HUES6 (cell line): ENCODE data around the gene MDGA2.
"Not testable (repeated sequence)": the region's sequence is repeated elsewhere in the genome, so short reads cannot be mapped to it uniquely, and the experiment has no call there.

Experiments used
- H3K27ac ChIP-seq: 2 replicates; pipeline ENCODE4 v1.7.0; 2013; ENCODE audit warnings: low read depth, mild to moderate bottlenecking, low read length, inconsistent platforms
- H3K27me3 ChIP-seq: 2 replicates; pipeline ENCODE4 v1.6.1; 2013; ENCODE audit warnings: low read length; ENCODE audit not compliant: control insufficient read depth, insufficient read depth
- H3K36me3 ChIP-seq: 2 replicates; pipeline ENCODE4 v1.6.1; 2013; ENCODE audit warnings: low read length; ENCODE audit not compliant: control insufficient read depth, insufficient read depth
- H3K4me1 ChIP-seq: 2 replicates; pipeline ENCODE4 v1.6.1; 2013; ENCODE audit warnings: low read length; ENCODE audit not compliant: control insufficient read depth, insufficient read depth
- H3K4me3 ChIP-seq: 2 replicates; pipeline ENCODE4 v1.5.1; 2013; ENCODE audit warnings: low read depth, low read length
- H3K9ac ChIP-seq: one replicate; pipeline ENCODE4 v1.6.1; 2013; ENCODE audit warnings: mild to moderate bottlenecking, low read length
- H3K9me3 ChIP-seq: 2 replicates; pipeline ENCODE4 v1.6.1; 2013; ENCODE audit warnings: low read depth, low read length; ENCODE audit not compliant: control insufficient read depth, insufficient read depth

The MDGA2 gene

GRCh38 chr14:46988312-46988711 is 687.1 kb downstream of the MDGA2 start:
- H3K4me1 ChIP-seq: no peaks in the 10 kb centered on the region
- no peaks in the 10 kb centered on the region for H3K36me3 ChIP-seq
- no peak overlapping the region for H3K9ac ChIP-seq
- no peak overlapping the region for H3K27ac ChIP-seq
- H3K9me3 ChIP-seq: no peaks in the 10 kb centered on the region
- H3K4me3 ChIP-seq: no peak overlapping the region
- H3K27me3 ChIP-seq: no peaks in the 10 kb centered on the region

- no peak overlapping the region for H3K27ac ChIP-seq
- H3K36me3 ChIP-seq: no peaks in the 10 kb centered on the region
- H3K27me3 ChIP-seq: no peaks in the 10 kb centered on the region
- H3K9ac ChIP-seq: no peak overlapping the region
- H3K9me3 ChIP-seq: no peaks in the 10 kb centered on the region
- no peak overlapping the region for H3K4me3 ChIP-seq
- no peaks in the 10 kb centered on the region for H3K4me1 ChIP-seq
Measured at GRCh38 chr14:46985529-46986380, 689.6 kb downstream of the MDGA2 start.

- no peaks in the 10 kb centered on the region for H3K27me3 ChIP-seq
Measured at GRCh38 chr14:46973295-46973694, 702.1 kb downstream of the MDGA2 start.

GRCh38 chr14:46964378-46964777 is 711.0 kb downstream of the MDGA2 start:
- H3K9me3 ChIP-seq: no peaks in the 10 kb centered on the region
- H3K4me1 ChIP-seq: no peaks in the 10 kb centered on the region
- H3K4me3 ChIP-seq: no peak overlapping the region
- H3K27ac ChIP-seq: no peak overlapping the region
- no peaks in the 10 kb centered on the region for H3K27me3 ChIP-seq
- H3K36me3 ChIP-seq: no peaks in the 10 kb centered on the region
- H3K9ac ChIP-seq: no peak overlapping the region

More at GRCh38 chr14:46973295-46973694, 702.1 kb downstream of the MDGA2 start:
- Histone ChIP-seq H3K4me1 (no peaks in the 10 kb centered on the region), H3K36me3 (no peaks in the 10 kb centered on the region), H3K4me3 (no peak overlapping the region), H3K27ac (no peak overlapping the region), H3K9me3 (no peaks in the 10 kb centered on the region), H3K9ac (no peak overlapping the region)

GRCh38 chr14:46951103-46951502 is 724.3 kb downstream of the MDGA2 start:
- Histone ChIP-seq H3K4me3 (no peak overlapping the region), H3K27ac (no peak overlapping the region), H3K9ac (no peak overlapping the region), H3K27me3 (no peaks in the 10 kb centered on the region), H3K9me3 (peaks cover 16% of the 10 kb centered on the region), H3K36me3 (no peaks in the 10 kb centered on the region), H3K4me1 (no peaks in the 10 kb centered on the region)

- H3K9me3 ChIP-seq: peaks cover 6% of the 10 kb centered on the region
- no peaks in the 10 kb centered on the region for H3K27me3 ChIP-seq
- H3K36me3 ChIP-seq: no peaks in the 10 kb centered on the region
- no peak overlapping the region for H3K27ac ChIP-seq
- H3K9ac ChIP-seq: no peak overlapping the region
- H3K4me3 ChIP-seq: no peak overlapping the region
- no peaks in the 10 kb centered on the region; the same call in 1 of the 2 replicates for H3K4me1 ChIP-seq
Measured at GRCh38 chr14:46940611-46941010, 734.8 kb downstream of the MDGA2 start.

- Histone ChIP-seq H3K9me3 (no peaks in the 10 kb centered on the region), H3K9ac (no peak overlapping the region), H3K4me3 (no peak overlapping the region), H3K36me3 (no peaks in the 10 kb centered on the region), H3K27ac (no peak overlapping the region), H3K4me1 (0 out of 2 replicates have a peak, but pooled peaks cover 5% of the 10 kb centered on the region), H3K27me3 (no peaks in the 10 kb centered on the region)
Measured at GRCh38 chr14:46920542-46920941, 754.9 kb downstream of the MDGA2 start.

GRCh38 chr14:46915539-46915938 is 759.9 kb downstream of the MDGA2 start:
- H3K9me3 ChIP-seq, H3K9ac ChIP-seq, H3K36me3 ChIP-seq, H3K27ac ChIP-seq, H3K4me1 ChIP-seq, H3K4me3 ChIP-seq, H3K27me3 ChIP-seq: not testable (repeated sequence)

- H3K4me1 ChIP-seq: peaks cover 4% of the 10 kb centered on the region
- no peaks in the 10 kb centered on the region for H3K27me3 ChIP-seq
- H3K9me3 ChIP-seq: no peaks in the 10 kb centered on the region
- H3K9ac ChIP-seq: no peak overlapping the region
- H3K27ac ChIP-seq: no peak overlapping the region
- H3K4me3 ChIP-seq: no peak overlapping the region
- H3K36me3 ChIP-seq: no peaks in the 10 kb centered on the region
Measured at GRCh38 chr14:46902837-46903236, 772.6 kb downstream of the MDGA2 start.

GRCh38 chr14:46894476-46894875 is 780.9 kb downstream of the MDGA2 start:
- Histone ChIP-seq H3K9me3 (no peaks in the 10 kb centered on the region), H3K27me3 (no peaks in the 10 kb centered on the region), H3K9ac (no peak overlapping the region), H3K4me3 (no peak overlapping the region), H3K27ac (no peak overlapping the region), H3K36me3 (no peaks in the 10 kb centered on the region), H3K4me1 (no peaks in the 10 kb centered on the region)

- Histone ChIP-seq H3K27me3 (no peaks in the 10 kb centered on the region), H3K36me3 (no peaks in the 10 kb centered on the region), H3K4me3 (no peak overlapping the region), H3K9ac (no peak overlapping the region), H3K27ac (no peak overlapping the region), H3K4me1 (no peaks in the 10 kb centered on the region), H3K9me3 (no peaks in the 10 kb centered on the region)
Measured at GRCh38 chr14:46887144-46887543, 788.3 kb downstream of the MDGA2 start.
